K562 (cell line): ENCODE data around the gene SGK1. TPM values are rescaled to one million over a fixed set of nuclear protein-coding genes. Genes with fewer than 3 reads are reported as not detected.
A peak's percentile ranks its signal among the peaks of the same experiment; 100 is the strongest.

Experiments used
- ATAC-seq: fragments of 200-7000 bp; cut with Tn5 transposase; 3 replicates; pipeline ENCODE4 v1.9.1; 2020; ENCODE audit warnings: moderate library complexity
- BruUV-seq: library from RNA; stranded (reverse); fragments of 400-500 nt; replicated peaks from 2 replicates; lab custom pipeline; 2021; lab: Mats Ljungman, UMichigan
- CTCF ChIA-PET: fragments of 300-600 bp; formaldehyde crosslinking; extraction: SDS; loops from one replicate; lab custom pipeline; 2021; ENCODE audit warnings: low intra/inter-chr PET ratio; lab: Yijun Ruan, JAX
- POLR2A ChIA-PET: fragments of 300-600, 350-650 bp; sonication (Branson Sonifier 250); formaldehyde crosslinking; extraction: SDS; loops from one replicate; lab custom pipeline; 2021; ENCODE audit warnings: antibody characterized with exemption, inconsistent platforms; lab: Yijun Ruan, JAX
- DNase-seq, 4 experiments: peaks; one replicate each; pipeline versions ENCODE4 v3.0.0 to v3.0.0-alpha.2; 2011 to 2018; ENCODE audit warnings: low spot score in 3 of 4, mixed read lengths in 3 of 4; ENCODE audit errors: extremely low read depth in 1 of 4
- FAIRE-seq: peaks from 2 replicates; lab custom pipeline; 2011; peaks lifted over from hg19 to GRCh38; lab: Jason Lieb, UNC
- H2AFZ ChIP-seq: 2 replicates; pipeline ENCODE4 v1.6.0; 2011; ENCODE audit warnings: low read depth, low read length, control low read depth, inconsistent platforms
- H3K27ac ChIP-seq: fragments of 200-600 bp; 3 replicates; pipeline ENCODE4 v1.8.0; 2011; ENCODE audit warnings: low read depth, mild to moderate bottlenecking, control low read depth, inconsistent platforms, low read length, moderate library complexity, mixed read lengths; ENCODE audit errors: extremely low read depth
- H3K27me3 ChIP-seq, 2 experiments: fragments of 300-600 bp in 1 of 2; 2 replicates in 1 of 2; 3 replicates in 1 of 2; pipeline versions ENCODE4 v1.6.0 to v1.8.0; 2011; ENCODE audit warnings: inconsistent platforms in 2 of 2, low read length in 2 of 2, mild to moderate bottlenecking in 1 of 2, mixed read lengths in 1 of 2, moderate library complexity in 1 of 2; ENCODE audit not compliant: control insufficient read depth in 2 of 2, insufficient read depth in 2 of 2
- H3K36me3 ChIP-seq: fragments of 300-600 bp; 3 replicates; pipeline ENCODE4 v1.8.0; 2011; ENCODE audit warnings: mild to moderate bottlenecking, low read length, inconsistent platforms; ENCODE audit not compliant: control insufficient read depth, insufficient read depth
- H3K4me1 ChIP-seq, 2 experiments: fragments of 200-600 bp in 1 of 2; replicated peaks in 1 of 2; 2 replicates in 1 of 2; 3 replicates in 1 of 2; pipeline versions ENCODE4 v1.5.1 to v1.8.0; 2011; ENCODE audit warnings: inconsistent platforms in 2 of 2, low read length in 2 of 2, mild to moderate bottlenecking in 1 of 2, mixed read lengths in 1 of 2, moderate library complexity in 1 of 2; ENCODE audit not compliant: control insufficient read depth in 2 of 2, insufficient read depth in 2 of 2
- H3K4me2 ChIP-seq: 2 replicates; pipeline ENCODE4 v1.6.1; 2011; ENCODE audit warnings: low read length, control low read depth, inconsistent platforms, mixed read lengths; ENCODE audit not compliant: insufficient read depth
- H3K4me3 ChIP-seq: fragments of 200-600 bp; sonication (generic), shearing (Covaris generic); 2 replicates; pipeline ENCODE4 v1.5.1; 2016; ENCODE audit warnings: control low read depth, inconsistent platforms
- H3K79me2 ChIP-seq: fragments of 200-600 bp; 3 replicates; pipeline ENCODE4 v1.8.0; 2011; ENCODE audit warnings: low read length, inconsistent platforms; ENCODE audit not compliant: control insufficient read depth, insufficient read depth
- H3K9ac ChIP-seq, 2 experiments: 2 replicates each; pipeline versions ENCODE4 v1.6.0 to v1.6.1; 2011; ENCODE audit warnings: low read depth in 2 of 2, low read length in 2 of 2, control low read depth in 1 of 2, inconsistent platforms in 1 of 2, mild to moderate bottlenecking in 1 of 2, mixed read lengths in 1 of 2; ENCODE audit not compliant: insufficient read depth in 1 of 2
- H3K9me1 ChIP-seq: one replicate; pipeline ENCODE4 v1.6.0; 2011; ENCODE audit warnings: inconsistent platforms, mild to moderate bottlenecking, low read length, moderate library complexity; ENCODE audit not compliant: control insufficient read depth, insufficient read depth
- H3K9me3 ChIP-seq: replicated peaks from 2 replicates; pipeline ENCODE4 v1.5.1; 2011; ENCODE audit warnings: low read depth, low read length, inconsistent platforms; ENCODE audit not compliant: control insufficient read depth, insufficient read depth
- H4K20me1 ChIP-seq: replicated peaks from 2 replicates; pipeline ENCODE4 v1.6.1; 2011; ENCODE audit warnings: low read length, inconsistent platforms, mixed read lengths; ENCODE audit not compliant: control insufficient read depth, insufficient read depth
- ARID1B ChIP-seq: fragments of 450-650 bp; IDR thresholded peaks from 2 replicates; pipeline ENCODE4 v1.6.1; 2016; ENCODE audit warnings: antibody characterized with exemption, mild to moderate bottlenecking, inconsistent platforms
- ATF1 ChIP-seq, 2 experiments: fragments of 450-650 bp in 1 of 2; IDR thresholded peaks; 2 replicates each; pipeline ENCODE4 v1.6.1; 2016; ENCODE audit warnings: missing compliant biosample characterization in 1 of 2, missing genetic modification characterization in 1 of 2
- ATF7 ChIP-seq: fragments of 450-650 bp; IDR thresholded peaks from 2 replicates; pipeline ENCODE4 v1.7.1; 2014; ENCODE audit warnings: mild to moderate bottlenecking, moderate library complexity
- CBFA2T3 ChIP-seq: fragments of 450-650 bp; IDR thresholded peaks from 2 replicates; pipeline ENCODE4 v1.6.1; 2017
- NR2C2 ChIP-seq, 2 experiments: fragments of 200-800 bp in 1 of 2; sonication (Bioruptor generic) in 1 of 2; sonication (generic) in 1 of 2; formaldehyde crosslinking in 1 of 2; IDR thresholded peaks; 2 replicates each; pipeline versions ENCODE4 v1.6.1 to v1.8.0; 2016 to 2022; ENCODE audit warnings: mild to moderate bottlenecking in 1 of 2, missing compliant biosample characterization in 1 of 2, missing genetic modification characterization in 1 of 2, missing genetic modification reagents in 1 of 2
- RBBP5 ChIP-seq: fragments of 200-600 bp; sonication (generic); IDR thresholded peaks from 2 replicates; pipeline ENCODE4 v1.6.1; 2012; ENCODE audit warnings: borderline replicate concordance, mild to moderate bottlenecking, low read length, control low read depth, inconsistent platforms; ENCODE audit not compliant: insufficient read depth, poor library complexity, severe bottlenecking
- SMARCA5 ChIP-seq: fragments of 450-650 bp; IDR thresholded peaks from 2 replicates; pipeline ENCODE4 v1.6.1; 2016
- SMARCB1 ChIP-seq: IDR thresholded peaks from 2 replicates; pipeline ENCODE4 v1.6.1; 2011; ENCODE audit warnings: improper control_type of control experiment, low read depth; ENCODE audit not compliant: insufficient read length
- SOX6 ChIP-seq: fragments of 450-650 bp; IDR thresholded peaks from 2 replicates; pipeline ENCODE4 v1.6.1; 2014; ENCODE audit warnings: mild to moderate bottlenecking
- TEAD4 ChIP-seq, 2 experiments: sonication (generic) in 1 of 2; formaldehyde crosslinking in 1 of 2; IDR thresholded peaks; 2 replicates each; pipeline versions ENCODE4 v1.6.1 to v1.8.0; 2012 to 2022; ENCODE audit warnings: borderline replicate concordance in 1 of 2, inconsistent platforms in 1 of 2, low read length in 1 of 2, mild to moderate bottlenecking in 1 of 2, missing genetic modification reagents in 1 of 2
- ZFP36 ChIP-seq: fragments of 150-350 bp; IDR thresholded peaks from 2 replicates; pipeline ENCODE4 v1.6.1; 2018; ENCODE audit warnings: low read length, low read depth; ENCODE audit not compliant: partially characterized antibody
- ZNF316 ChIP-seq: fragments of 450-650 bp; IDR thresholded peaks from 2 replicates; pipeline ENCODE4 v1.6.1; 2016
- WGBS: fragments of 100-300 bp; shearing (Covaris generic); methylation state at CpG from one replicate; pipeline ENCODE4 v1.1.6; 2016; ENCODE audit warnings: low coverage, mixed read lengths; ENCODE audit not compliant: insufficient coverage; ENCODE audit errors: missing lambda C conversion rate; 5-methylcytosine and 5-hydroxymethylcytosine counted together
- in situ Hi-C: fragments of 300-500 bp; cut with MboI; formaldehyde crosslinking; loops from 4 replicates; pipeline ENCODE4 v1.15.0; 2018; ENCODE audit warnings: inconsistent platforms, mixed read lengths
- intact Hi-C: fragments of 100-400 bp; cut with micrococcal nuclease; formaldehyde crosslinking; loops from 2 replicates; pipeline ENCODE4 v1.14.2; 2022
- polyA plus RNA-seq, 8 experiments: library from polyadenylated mRNA; depleted of rRNA in 4 of 8; stranded (reverse) in 5 of 8; unstranded in 3 of 8; fragments of >200 nt; fragmentation: Nextera tagmentation in 2 of 8; fragmentation: Illumina TruSeq in 1 of 8; extraction: Ambion mirVana in 2 of 8; extraction: Trizol in 1 of 8; gene quantifications; 2 replicates each; pipeline versions ENCODE4 v1.2.1 to v1.2.3, GENCODE V29; 2011 to 2014; ENCODE audit warnings: inconsistent platforms in 1 of 8, missing spikeins in 1 of 8
- total RNA-seq, 7 experiments: library from RNA; depleted of rRNA in 6 of 7; stranded (reverse); fragments of >200 nt in 6 of 7; fragmentation: Illumina TruSeq in 2 of 7; extraction: Trizol in 2 of 7; gene quantifications; 2 replicates each; pipeline versions ENCODE4 v1.2.1 to v1.2.3, GENCODE V29; 2011 to 2021; ENCODE audit warnings: low replicate concordance in 1 of 7
- TF ChIP-seq, protein P1 (sequence below): IDR thresholded peaks from 2 replicates; pipeline ENCODE4 v1.6.1; 2012; ENCODE audit warnings: low read depth, low read length, improper control_type of control experiment, borderline replicate concordance
- TF ChIP-seq, protein P2 (sequence below), 2 experiments: fragments of 450-650 bp in 1 of 2; sonication (generic) in 1 of 2; formaldehyde crosslinking in 1 of 2; IDR thresholded peaks in 1 of 2; conservative IDR thresholded peaks in 1 of 2; 2 replicates each; pipeline versions ENCODE4 v1.6.1 to v1.8.1; 2016 to 2023; ENCODE audit warnings: mild to moderate bottlenecking in 2 of 2, moderate library complexity in 2 of 2, inconsistent platforms in 1 of 2, missing genetic modification reagents in 1 of 2
- TF ChIP-seq, protein P3 (sequence below): fragments of 250-450 bp; sonication (Bioruptor Pico); IDR thresholded peaks from 2 replicates; pipeline ENCODE4 v1.9.0; 2021; ENCODE audit warnings: mild to moderate bottlenecking, inconsistent platforms

SGK1 gene
- total and polyA plus RNA-seq, 9 of the 15 experiments (the other 6 are each of a cell fraction or from before 2014, with no cell fraction given) = 3.5 to 7.2 (median 3.9) TPM

DNA sequence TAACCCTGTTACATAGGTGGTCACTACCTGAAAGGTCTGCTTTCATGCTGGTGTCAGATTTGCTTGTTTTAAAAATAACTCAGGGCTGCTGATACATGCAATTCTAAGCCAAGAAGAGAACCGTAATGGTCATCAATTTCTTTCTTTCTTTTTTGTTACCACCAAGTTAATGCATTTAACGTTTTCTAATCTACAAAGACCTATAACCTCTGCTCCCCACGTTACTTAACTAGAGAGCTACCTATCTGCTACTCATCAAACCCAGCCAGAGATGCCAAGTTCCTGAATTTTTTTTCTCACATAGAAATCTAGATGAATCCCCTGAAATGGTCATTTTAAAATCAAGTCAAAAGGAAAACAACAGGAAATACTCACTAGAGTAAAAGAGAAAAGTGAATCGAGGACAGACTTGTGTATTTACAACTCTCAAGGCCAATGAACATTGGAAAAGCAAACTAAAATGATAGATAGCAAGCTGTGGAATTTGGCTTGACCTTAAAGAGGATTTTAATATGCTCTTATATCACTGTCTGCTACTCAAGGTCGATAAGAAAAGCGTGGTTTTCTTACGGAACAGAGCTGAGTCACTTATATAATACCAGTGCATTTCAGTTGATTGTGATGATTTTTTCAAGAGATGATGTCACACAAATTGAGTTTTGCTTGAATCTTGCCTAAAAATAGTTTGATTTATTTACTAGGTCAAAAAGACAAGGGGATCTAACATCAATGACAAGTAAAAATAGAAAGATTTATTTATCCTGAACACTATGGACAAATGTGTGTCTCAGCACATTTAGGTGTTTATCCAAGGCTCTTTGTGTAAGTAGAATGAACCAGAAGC lies 67.9 kb downstream of the SGK1 start:
- intact Hi-C loops = loop anchor here (5.0 kb wide), 1 partner anchor 53 kb away; no protein-coding TSS in a partner anchor
- BruUV-seq = no TSS peak
- H3K36me3 ChIP-seq = no peaks in the 10 kb centered on the region
- ChIA-PET POLR2A (interaction anchor here (0.7 to 1.6 kb wide), 3 partner anchors 9 to 473 kb away, joined by 3 to 6 read pairs (median 3); no protein-coding TSS in a partner anchor), CTCF (no interaction called here)
- no peak overlapping the region for H3K9ac ChIP-seq
- no peak overlapping the region for H2AFZ ChIP-seq
- peaks cover 0 to 4% of the 10 kb centered on the region in 2 experiments; a peak in 1 of 5 replicates for H3K4me1 ChIP-seq
- ATAC-seq (peak; percentile 43; the same call in 1 of the 3 replicates), FAIRE-seq (no peak), DNase-seq (peak in 1 of 4 experiments; percentile 18)
- no peak overlapping the region for H3K4me2 ChIP-seq
- in situ Hi-C loops = no loop called here
- no peak overlapping the region for H3K4me3 ChIP-seq
- no peaks in the 10 kb centered on the region for H3K9me3 ChIP-seq
- H3K27me3 ChIP-seq = no peaks in the 10 kb centered on the region
- no peak overlapping the region for H3K27ac ChIP-seq
- no peaks in the 10 kb centered on the region for H4K20me1 ChIP-seq
- no peaks in the 10 kb centered on the region for H3K9me1 ChIP-seq
- no peaks in the 10 kb centered on the region for H3K79me2 ChIP-seq
- 10% methylated on average over 7 of the region's 7 CpGs for WGBS
- TF ChIP-seq, protein P1, sequence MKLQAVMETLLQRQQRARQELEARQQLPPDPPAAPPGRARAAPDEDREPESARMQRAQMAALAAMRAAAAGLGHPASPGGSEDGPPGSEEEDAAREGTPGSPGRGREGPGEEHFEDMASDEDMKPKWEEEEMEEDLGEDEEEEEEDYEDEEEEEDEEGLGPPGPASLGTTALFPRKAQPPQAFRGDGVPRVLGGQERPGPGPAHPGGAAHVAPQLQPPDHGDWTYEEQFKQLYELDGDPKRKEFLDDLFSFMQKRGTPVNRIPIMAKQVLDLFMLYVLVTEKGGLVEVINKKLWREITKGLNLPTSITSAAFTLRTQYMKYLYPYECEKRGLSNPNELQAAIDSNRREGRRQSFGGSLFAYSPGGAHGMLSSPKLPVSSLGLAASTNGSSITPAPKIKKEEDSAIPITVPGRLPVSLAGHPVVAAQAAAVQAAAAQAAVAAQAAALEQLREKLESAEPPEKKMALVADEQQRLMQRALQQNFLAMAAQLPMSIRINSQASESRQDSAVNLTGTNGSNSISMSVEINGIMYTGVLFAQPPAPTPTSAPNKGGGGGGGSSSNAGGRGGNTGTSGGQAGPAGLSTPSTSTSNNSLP = 0 out of 2 replicates have a peak, but pooled peaks have one; percentile 33
- TF ChIP-seq, protein P2, sequence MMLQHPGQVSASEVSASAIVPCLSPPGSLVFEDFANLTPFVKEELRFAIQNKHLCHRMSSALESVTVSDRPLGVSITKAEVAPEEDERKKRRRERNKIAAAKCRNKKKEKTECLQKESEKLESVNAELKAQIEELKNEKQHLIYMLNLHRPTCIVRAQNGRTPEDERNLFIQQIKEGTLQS (IDR thresholded peaks at IDR 0.05) = peak; percentile 87
- TF ChIP-seq, protein P2 (CRISPR knock-in tag; conservative IDR thresholded peaks at IDR 0.05) = no peak
- TF ChIP-seq ZNF316 = peak; percentile 56
- TF ChIP-seq CBFA2T3 = peak; percentile 33
- TF ChIP-seq ATF1 (CRISPR knock-in tag; IDR thresholded peaks at IDR 0.05) = no peak
- TF ChIP-seq ATF1 (tag; IDR thresholded peaks at IDR 0.05) = 0 out of 2 replicates have a peak, but pooled peaks have one; percentile 31
- TF ChIP-seq, protein P3, sequence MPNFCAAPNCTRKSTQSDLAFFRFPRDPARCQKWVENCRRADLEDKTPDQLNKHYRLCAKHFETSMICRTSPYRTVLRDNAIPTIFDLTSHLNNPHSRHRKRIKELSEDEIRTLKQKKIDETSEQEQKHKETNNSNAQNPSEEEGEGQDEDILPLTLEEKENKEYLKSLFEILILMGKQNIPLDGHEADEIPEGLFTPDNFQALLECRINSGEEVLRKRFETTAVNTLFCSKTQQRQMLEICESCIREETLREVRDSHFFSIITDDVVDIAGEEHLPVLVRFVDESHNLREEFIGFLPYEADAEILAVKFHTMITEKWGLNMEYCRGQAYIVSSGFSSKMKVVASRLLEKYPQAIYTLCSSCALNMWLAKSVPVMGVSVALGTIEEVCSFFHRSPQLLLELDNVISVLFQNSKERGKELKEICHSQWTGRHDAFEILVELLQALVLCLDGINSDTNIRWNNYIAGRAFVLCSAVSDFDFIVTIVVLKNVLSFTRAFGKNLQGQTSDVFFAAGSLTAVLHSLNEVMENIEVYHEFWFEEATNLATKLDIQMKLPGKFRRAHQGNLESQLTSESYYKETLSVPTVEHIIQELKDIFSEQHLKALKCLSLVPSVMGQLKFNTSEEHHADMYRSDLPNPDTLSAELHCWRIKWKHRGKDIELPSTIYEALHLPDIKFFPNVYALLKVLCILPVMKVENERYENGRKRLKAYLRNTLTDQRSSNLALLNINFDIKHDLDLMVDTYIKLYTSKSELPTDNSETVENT (CRISPR knock-in tag) = no peak
- TF ChIP-seq ARID1B = peak; percentile 37; the same call in 1 of the 2 replicates
- TF ChIP-seq NR2C2 (CRISPR knock-in tag; IDR thresholded peaks at IDR 0.05) = no peak
- TF ChIP-seq NR2C2 (tag; IDR thresholded peaks at IDR 0.05) = no peak
- peak; percentile 27; the same call in 1 of the 2 replicates for TF ChIP-seq SOX6
- TF ChIP-seq TEAD4 (IDR thresholded peaks at IDR 0.05; ENCODE audit: low read length) = 0 out of 2 replicates have a peak, but pooled peaks have one; percentile 14
- no peak for TF ChIP-seq TEAD4 (CRISPR knock-in tag; IDR thresholded peaks at IDR 0.05; ENCODE audit: borderline replicate concordance)
- no peak for TF ChIP-seq RBBP5
- TF ChIP-seq SMARCA5 = no peak
- TF ChIP-seq ATF7 = peak; percentile 71
- TF ChIP-seq SMARCB1 = no peak
- no peak for TF ChIP-seq ZFP36
